GM12878 (cell line): ENCODE results near the gene ALX1. TPM values are rescaled to one million over a fixed set of nuclear protein-coding genes. Genes with fewer than 3 reads are reported as not detected.

ENCODE experiments used
- ATAC-seq: fragments of 200-7000 bp; cut with Tn5 transposase; 3 replicates; pipeline ENCODE4 v1.9.1; 2020; ENCODE audit warnings: mild to moderate bottlenecking, moderate library complexity
- BruUV-seq: library from RNA; stranded (reverse); fragments of 400-500 nt; replicated peaks from 2 replicates; lab custom pipeline; 2021; lab: Mats Ljungman, UMichigan
- CTCF ChIA-PET: fragments of 300-600 bp; sonication (Branson Sonifier 250); formaldehyde crosslinking; extraction: SDS; loops from one replicate; lab custom pipeline; 2021; ENCODE audit warnings: inconsistent platforms; lab: Yijun Ruan, JAX
- POLR2A ChIA-PET: fragments of 350-600 bp; formaldehyde crosslinking; extraction: SDS; loops from one replicate; lab custom pipeline; 2021; ENCODE audit warnings: inconsistent platforms; lab: Charles Lee
- RAD21 ChIA-PET: fragments of 300-600 bp; sonication (Branson Sonifier 250); formaldehyde crosslinking; loops from one replicate; lab custom pipeline; 2023; ENCODE audit warnings: antibody characterized with exemption; ENCODE audit not compliant: unreplicated experiment; lab: Charles Lee
- SMC1A ChIA-PET: fragments of 300-600 bp; sonication (Branson Sonifier 250); formaldehyde crosslinking; loops from one replicate; lab custom pipeline; 2023; ENCODE audit not compliant: unreplicated experiment, uncharacterized antibody; lab: Charles Lee
- DNase-seq: peaks from one replicate; pipeline ENCODE4 v3.0.0-alpha.2; 2011; ENCODE audit warnings: low read depth, low spot score
- FAIRE-seq: peaks from 3 replicates; lab custom pipeline; 2011; peaks lifted over from hg19 to GRCh38; lab: Jason Lieb, UNC
- H2AFZ ChIP-seq: 2 replicates; pipeline ENCODE4 v1.6.0; 2011; ENCODE audit warnings: low read depth, low read length, control low read depth; ENCODE audit not compliant: control insufficient read depth
- H3K27ac ChIP-seq: 2 replicates; pipeline ENCODE4 v1.5.1; 2011; ENCODE audit warnings: control low read depth; ENCODE audit not compliant: control insufficient read depth, insufficient read depth
- H3K27me3 ChIP-seq, 2 experiments: replicated peaks in 1 of 2; 2 replicates each; pipeline versions ENCODE4 v1.6.0 to v1.6.1; 2011; ENCODE audit warnings: low read length in 1 of 2; ENCODE audit not compliant: control insufficient read depth in 2 of 2, insufficient read depth in 2 of 2
- H3K36me3 ChIP-seq, 2 experiments: 2 replicates each; pipeline ENCODE4 v1.5.1; 2011; ENCODE audit warnings: low read length in 1 of 2; ENCODE audit not compliant: control insufficient read depth in 2 of 2, insufficient read depth in 2 of 2
- H3K4me1 ChIP-seq: 2 replicates; pipeline ENCODE4 v1.6.1; 2011; ENCODE audit warnings: mild to moderate bottlenecking, low read length, moderate library complexity, mixed read lengths; ENCODE audit not compliant: control insufficient read depth, insufficient read depth
- H3K4me2 ChIP-seq: 2 replicates; pipeline ENCODE4 v1.6.0; 2011; ENCODE audit warnings: control low read depth; ENCODE audit not compliant: control insufficient read depth, insufficient read depth
- H3K4me3 ChIP-seq: fragments of 200-600 bp; sonication (generic); 2 replicates; pipeline ENCODE4 v1.5.1; 2016
- H3K79me2 ChIP-seq: 2 replicates; pipeline ENCODE4 v1.6.0; 2011; ENCODE audit warnings: low read length; ENCODE audit not compliant: control insufficient read depth, insufficient read depth
- H3K9ac ChIP-seq: 2 replicates; pipeline ENCODE4 v1.8.0; 2011; ENCODE audit warnings: low read length, control low read depth, mixed read lengths; ENCODE audit not compliant: control insufficient read depth, insufficient read depth
- H3K9me3 ChIP-seq: replicated peaks from 3 replicates; pipeline ENCODE4 v1.5.1; 2011; ENCODE audit warnings: mild to moderate bottlenecking, low read length; ENCODE audit not compliant: control insufficient read depth, insufficient read depth
- H4K20me1 ChIP-seq: 2 replicates; pipeline ENCODE4 v1.6.0; 2011; ENCODE audit not compliant: control insufficient read depth, insufficient read depth
- BCL11A ChIP-seq: IDR thresholded peaks from 2 replicates; pipeline ENCODE4 v1.6.1; 2011; ENCODE audit warnings: low read depth, low read length
- CREB1 ChIP-seq: IDR thresholded peaks from 2 replicates; pipeline ENCODE4 v1.6.1; 2012; ENCODE audit warnings: low read depth, mild to moderate bottlenecking, inconsistent platforms
- GABPA ChIP-seq: IDR thresholded peaks from 2 replicates; pipeline ENCODE4 v1.6.1; 2014; ENCODE audit warnings: antibody characterized with exemption, low read depth, mild to moderate bottlenecking, inconsistent platforms
- NFYB ChIP-seq: IDR thresholded peaks from 2 replicates; pipeline ENCODE4 v1.6.1; 2011; ENCODE audit warnings: low read depth, mild to moderate bottlenecking, low read length, improper control_type of control experiment, moderate library complexity; ENCODE audit not compliant: insufficient read depth
- NRF1 ChIP-seq: conservative IDR thresholded peaks from 2 replicates; pipeline ENCODE4 v1.6.1; 2011; ENCODE audit warnings: mild to moderate bottlenecking, low read depth, low read length, improper control_type of control experiment
- PML ChIP-seq: IDR thresholded peaks from 2 replicates; pipeline ENCODE4 v1.6.1; 2012; ENCODE audit warnings: low read length, inconsistent platforms
- RAD51 ChIP-seq: fragments of 450-650 bp; IDR thresholded peaks from 2 replicates; pipeline ENCODE4 v1.6.1; 2016; ENCODE audit warnings: moderate library complexity, mild to moderate bottlenecking, inconsistent platforms
- RFX5 ChIP-seq: IDR thresholded peaks from 2 replicates; pipeline ENCODE4 v1.6.1; 2011; ENCODE audit warnings: low read depth, low read length, improper control_type of control experiment
- SMAD5 ChIP-seq: IDR thresholded peaks from 2 replicates; pipeline ENCODE4 v1.6.1; 2016; ENCODE audit warnings: antibody characterized with exemption, low read depth
- SPI1 ChIP-seq: IDR thresholded peaks from 2 replicates; pipeline ENCODE4 v1.6.1; 2011; ENCODE audit warnings: low read depth, mild to moderate bottlenecking, low read length, moderate library complexity, borderline replicate concordance; ENCODE audit not compliant: insufficient read depth
- YBX1 ChIP-seq: fragments of 450-650 bp; IDR thresholded peaks from 2 replicates; pipeline ENCODE4 v1.6.1; 2016; ENCODE audit warnings: antibody characterized with exemption
- ZNF24 ChIP-seq: fragments of 450-650 bp; IDR thresholded peaks from 2 replicates; pipeline ENCODE4 v1.6.1; 2017; ENCODE audit warnings: antibody characterized with exemption, mild to moderate bottlenecking
- WGBS: methylation state at CpG from one replicate; pipeline ENCODE4 v1.1.6; 2016; ENCODE audit warnings: low lambda C conversion rate; ENCODE audit not compliant: insufficient replicate concordance, insufficient coverage; ENCODE audit errors: missing lambda C conversion rate; 5-methylcytosine and 5-hydroxymethylcytosine counted together
- in situ Hi-C: fragments of 300-500 bp; cut with MboI; formaldehyde crosslinking; loops from 9 replicates; pipeline ENCODE4 v1.14.3; 2018; ENCODE audit warnings: mixed read lengths
- intact Hi-C: fragments of 100-400 bp; cut with micrococcal nuclease; formaldehyde crosslinking; loops from one replicate; pipeline ENCODE4 v1.14.2; 2022; ENCODE audit not compliant: unreplicated experiment
- polyA plus RNA-seq, 11 experiments: library from polyadenylated mRNA; depleted of rRNA in 4 of 11; unstranded in 6 of 11; stranded (reverse) in 5 of 11; fragments of >200 nt; fragmentation: Nextera tagmentation in 4 of 11; fragmentation: Illumina TruSeq in 1 of 11; extraction: Ambion mirVana in 4 of 11; extraction: Trizol in 1 of 11; gene quantifications; 1 replicate in 1 of 11; 2 replicates in 10 of 11; pipeline versions ENCODE4 v1.2.1 to v1.2.3, GENCODE V29; 2011 to 2016; ENCODE audit warnings: inconsistent platforms in 2 of 11, missing spikeins in 2 of 11, low read depth in 1 of 11
- total RNA-seq, 4 experiments: library from RNA; depleted of rRNA in 3 of 4; stranded (reverse); fragments of >200 nt in 3 of 4; fragmentation: Illumina TruSeq in 1 of 4; extraction: Trizol in 1 of 4; gene quantifications; 2 replicates each; pipeline versions ENCODE4 v1.2.1 to v1.2.3, GENCODE V29; 2013 to 2021
- TF ChIP-seq, protein P1 (sequence below): IDR thresholded peaks from 2 replicates; pipeline ENCODE4 v1.6.1; 2011; ENCODE audit warnings: low read depth, mild to moderate bottlenecking, low read length, moderate library complexity, borderline replicate concordance; ENCODE audit errors: extremely low read depth
- TF ChIP-seq, protein P2 (sequence below): IDR thresholded peaks from 2 replicates; pipeline ENCODE4 v1.6.1; 2011; ENCODE audit warnings: borderline replicate concordance, low read depth, mild to moderate bottlenecking, moderate library complexity, mixed read lengths, low read length; ENCODE audit not compliant: insufficient read depth; ENCODE audit errors: extremely low read length
- TF ChIP-seq, protein P3 (sequence below): fragments of 450-650 bp; IDR thresholded peaks from 2 replicates; pipeline ENCODE4 v1.6.1; 2018; ENCODE audit warnings: mild to moderate bottlenecking, low read depth, moderate library complexity; ENCODE audit not compliant: partially characterized antibody

ALX1 gene
- total and polyA plus RNA-seq, 10 of the 15 experiments (the other 5 are each of a cell fraction or from before 2014, with no cell fraction given): 0.06 TPM; not detected in 9

DNA sequence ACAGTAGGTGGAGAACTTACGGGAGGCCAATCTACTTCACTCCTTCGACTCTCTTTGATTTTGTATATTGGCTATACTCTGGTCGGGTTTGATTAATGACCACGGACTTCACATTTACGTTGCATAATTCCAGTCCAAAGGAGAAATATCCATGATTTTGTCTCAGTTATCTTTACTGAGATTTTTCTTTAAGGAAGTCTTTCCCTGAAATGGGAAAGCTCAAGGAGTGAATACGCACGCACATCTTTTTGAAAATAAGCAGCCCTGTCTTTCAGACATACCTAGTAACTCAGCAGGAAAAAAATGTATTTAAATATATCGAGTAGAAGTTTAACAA lies 5.7 kb upstream of the ALX1 start:
- no peaks in the 10 kb centered on the region for H3K4me1 ChIP-seq
- no TSS peak for BruUV-seq
- peaks cover 5 to 8% of the 10 kb centered on the region in 2 experiments for H3K27me3 ChIP-seq
- intact Hi-C loops (no loop called here), in situ Hi-C loops (no loop called here)
- no peak overlapping the region for H3K4me2 ChIP-seq
- FAIRE-seq (no peak), ATAC-seq (no peak), DNase-seq (no peak)
- no peaks in the 10 kb centered on the region for H3K36me3 ChIP-seq
- ChIA-PET SMC1A (no interaction called here), POLR2A (no interaction called here), RAD21 (no interaction called here), CTCF (no interaction called here)
- no peak overlapping the region for H3K9ac ChIP-seq
- H3K27ac ChIP-seq: no peak overlapping the region
- no peak for TF ChIP-seq YBX1
- TF ChIP-seq CREB1: no peak
- TF ChIP-seq SMAD5: no peak
- TF ChIP-seq, protein P1, sequence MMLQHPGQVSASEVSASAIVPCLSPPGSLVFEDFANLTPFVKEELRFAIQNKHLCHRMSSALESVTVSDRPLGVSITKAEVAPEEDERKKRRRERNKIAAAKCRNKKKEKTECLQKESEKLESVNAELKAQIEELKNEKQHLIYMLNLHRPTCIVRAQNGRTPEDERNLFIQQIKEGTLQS: no peak
- no peak overlapping the region for H2AFZ ChIP-seq
- no peak overlapping the region for H3K4me3 ChIP-seq
- H4K20me1 ChIP-seq: no peaks in the 10 kb centered on the region
- WGBS: 37% methylated on average over 8 of the region's 8 CpGs
- no peaks in the 10 kb centered on the region for H3K79me2 ChIP-seq
- no peaks in the 10 kb centered on the region; the same call in 2 of the 3 replicates for H3K9me3 ChIP-seq

DNA sequence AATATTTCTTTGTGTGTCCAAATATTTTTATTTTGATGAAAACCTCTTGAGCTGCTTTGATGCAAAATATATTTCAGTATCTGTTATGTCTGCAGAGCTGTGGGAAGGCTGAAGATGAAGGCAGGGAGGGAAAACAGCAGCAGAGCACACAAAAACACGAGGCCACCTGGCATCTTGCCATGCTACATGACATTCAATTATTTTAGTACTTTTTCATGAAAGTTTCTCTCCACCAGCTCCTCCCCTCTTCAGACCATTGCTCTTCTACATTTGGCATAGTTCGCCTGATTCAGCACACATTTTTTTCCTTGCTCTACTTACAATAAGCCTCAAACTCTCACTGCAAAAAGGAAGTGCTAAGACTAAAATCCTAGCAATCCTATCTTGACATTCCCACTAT lies 4.6 kb upstream of the ALX1 start:
- H2AFZ ChIP-seq: no peak overlapping the region
- intact Hi-C loops: no loop called here
- BruUV-seq: no TSS peak

More for the DNA sequence above, 4.6 kb upstream of the ALX1 start:
- Histone ChIP-seq H3K27me3 (peaks cover 5 to 8% of the 10 kb centered on the region in 2 experiments), H3K4me2 (no peak overlapping the region), H3K9ac (no peak overlapping the region), H3K9me3 (no peaks in the 10 kb centered on the region; the same call in 2 of the 3 replicates), H3K36me3 (no peaks in the 10 kb centered on the region), H3K4me3 (no peak overlapping the region), H3K79me2 (no peaks in the 10 kb centered on the region), H3K4me1 (no peaks in the 10 kb centered on the region), H4K20me1 (no peaks in the 10 kb centered on the region), H3K27ac (no peak overlapping the region)
- WGBS: 3% methylated on average over 2 of the region's 2 CpGs
- SMC1A ChIA-PET: no interaction called here
- RAD21 ChIA-PET: no interaction called here
- no peak for TF ChIP-seq NFYB
- no peak for TF ChIP-seq NRF1
- TF ChIP-seq BCL11A: no peak
- TF ChIP-seq, protein P2, sequence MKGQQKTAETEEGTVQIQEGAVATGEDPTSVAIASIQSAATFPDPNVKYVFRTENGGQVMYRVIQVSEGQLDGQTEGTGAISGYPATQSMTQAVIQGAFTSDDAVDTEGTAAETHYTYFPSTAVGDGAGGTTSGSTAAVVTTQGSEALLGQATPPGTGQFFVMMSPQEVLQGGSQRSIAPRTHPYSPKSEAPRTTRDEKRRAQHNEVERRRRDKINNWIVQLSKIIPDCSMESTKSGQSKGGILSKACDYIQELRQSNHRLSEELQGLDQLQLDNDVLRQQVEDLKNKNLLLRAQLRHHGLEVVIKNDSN: no peak
- TF ChIP-seq RFX5: no peak
- TF ChIP-seq, protein P3, sequence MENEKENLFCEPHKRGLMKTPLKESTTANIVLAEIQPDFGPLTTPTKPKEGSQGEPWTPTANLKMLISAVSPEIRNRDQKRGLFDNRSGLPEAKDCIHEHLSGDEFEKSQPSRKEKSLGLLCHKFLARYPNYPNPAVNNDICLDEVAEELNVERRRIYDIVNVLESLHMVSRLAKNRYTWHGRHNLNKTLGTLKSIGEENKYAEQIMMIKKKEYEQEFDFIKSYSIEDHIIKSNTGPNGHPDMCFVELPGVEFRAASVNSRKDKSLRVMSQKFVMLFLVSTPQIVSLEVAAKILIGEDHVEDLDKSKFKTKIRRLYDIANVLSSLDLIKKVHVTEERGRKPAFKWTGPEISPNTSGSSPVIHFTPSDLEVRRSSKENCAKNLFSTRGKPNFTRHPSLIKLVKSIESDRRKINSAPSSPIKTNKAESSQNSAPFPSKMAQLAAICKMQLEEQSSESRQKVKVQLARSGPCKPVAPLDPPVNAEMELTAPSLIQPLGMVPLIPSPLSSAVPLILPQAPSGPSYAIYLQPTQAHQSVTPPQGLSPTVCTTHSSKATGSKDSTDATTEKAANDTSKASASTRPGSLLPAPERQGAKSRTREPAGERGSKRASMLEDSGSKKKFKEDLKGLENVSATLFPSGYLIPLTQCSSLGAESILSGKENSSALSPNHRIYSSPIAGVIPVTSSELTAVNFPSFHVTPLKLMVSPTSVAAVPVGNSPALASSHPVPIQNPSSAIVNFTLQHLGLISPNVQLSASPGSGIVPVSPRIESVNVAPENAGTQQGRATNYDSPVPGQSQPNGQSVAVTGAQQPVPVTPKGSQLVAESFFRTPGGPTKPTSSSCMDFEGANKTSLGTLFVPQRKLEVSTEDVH: no peak
- no peak for TF ChIP-seq RAD51
- TF ChIP-seq SPI1: no peak
- TF ChIP-seq PML: no peak
- no peak for TF ChIP-seq GABPA
- no peak for TF ChIP-seq ZNF24
- FAIRE-seq (no peak), ATAC-seq (no peak), DNase-seq (no peak)
- CTCF ChIA-PET: no interaction called here
- in situ Hi-C loops: no loop called here
- POLR2A ChIA-PET: no interaction called here
